NCI-H226 (cell line): ENCODE data around the gene IFIT1.
"Not testable (repeated sequence)": the region's sequence is repeated elsewhere in the genome, so short reads cannot be mapped to it uniquely, and the experiment has no call there.

Experiments
- DNase-seq: peaks from one replicate; pipeline ENCODE4 v3.0.0-alpha.2; 2015

Gene IFIT1

GRCh38 chr10:89403043-89403442, 10.6 kb downstream of the IFIT1 start:
- no peak for DNase-seq

GRCh38 chr10:89404104-89405047, 12.0 kb downstream of the IFIT1 start:
- no peak for DNase-seq

- DNase-seq: not testable (repeated sequence)
Measured at GRCh38 chr10:89406178-89406577, 13.8 kb downstream of the IFIT1 start.

GRCh38 chr10:89407792-89408191, 15.4 kb downstream of the IFIT1 start:
- DNase-seq: not testable (repeated sequence)

GRCh38 chr10:89409282-89409681, 16.9 kb downstream of the IFIT1 start:
- DNase-seq: not testable (repeated sequence)

- not testable (repeated sequence) for DNase-seq
Measured at GRCh38 chr10:89410551-89410950, 18.1 kb downstream of the IFIT1 start.

- not testable (repeated sequence) for DNase-seq
Measured at GRCh38 chr10:89411135-89411534, 18.7 kb downstream of the IFIT1 start.

- DNase-seq: not testable (repeated sequence)
Measured at GRCh38 chr10:89412276-89412675, 19.9 kb downstream of the IFIT1 start.

GRCh38 chr10:89413398-89413912, 21.0 kb downstream of the IFIT1 start:
- DNase-seq: no peak

GRCh38 chr10:89414146-89414878, 21.9 kb downstream of the IFIT1 start, which contains the start of gene IFIT5:
Gene IFIT5, plus strand, starts transcription at chr10:89414568. Its CDS starts 231 bp downstream, at chr10:89414799.
- peak; percentile 61 for DNase-seq

- DNase-seq: no peak
Measured at GRCh38 chr10:89414879-89415821, 22.7 kb downstream of the IFIT1 start.

- no peak for DNase-seq
Measured at GRCh38 chr10:89416465-89416864, 24.0 kb downstream of the IFIT1 start.

- DNase-seq: no peak
Measured at GRCh38 chr10:89419548-89419947, 27.1 kb downstream of the IFIT1 start.

- peak; percentile 31 for DNase-seq
Measured at GRCh38 chr10:89421018-89421476, 28.6 kb downstream of the IFIT1 start.

- no peak for DNase-seq
Measured at GRCh38 chr10:89425000-89425399, 32.6 kb downstream of the IFIT1 start.

GRCh38 chr10:89426230-89426868, 33.9 kb downstream of the IFIT1 start:
- peak; percentile 37 for DNase-seq

- peak; percentile 58 for DNase-seq
Measured at GRCh38 chr10:89427629-89428028, 35.2 kb downstream of the IFIT1 start.

GRCh38 chr10:89428877-89429276, 36.5 kb downstream of the IFIT1 start:
- no peak for DNase-seq

- peak; percentile 74 for DNase-seq
Measured at GRCh38 chr10:89431977-89432376, 39.6 kb downstream of the IFIT1 start.

GRCh38 chr10:89438525-89438924, 46.1 kb downstream of the IFIT1 start:
- no peak for DNase-seq

GRCh38 chr10:89440226-89441009, 48.0 kb downstream of the IFIT1 start:
- DNase-seq: no peak
